HUES6 (cell line): ENCODE measurements around the gene HOXD11.
A peak's percentile ranks its signal among the peaks of the same experiment; 100 is the strongest.

Experiments
- H3K27ac ChIP-seq: 2 replicates; pipeline ENCODE4 v1.7.0; 2013; ENCODE audit warnings: low read depth, mild to moderate bottlenecking, low read length, inconsistent platforms
- H3K27me3 ChIP-seq: 2 replicates; pipeline ENCODE4 v1.6.1; 2013; ENCODE audit warnings: low read length; ENCODE audit not compliant: control insufficient read depth, insufficient read depth
- H3K36me3 ChIP-seq: 2 replicates; pipeline ENCODE4 v1.6.1; 2013; ENCODE audit warnings: low read length; ENCODE audit not compliant: control insufficient read depth, insufficient read depth
- H3K4me1 ChIP-seq: 2 replicates; pipeline ENCODE4 v1.6.1; 2013; ENCODE audit warnings: low read length; ENCODE audit not compliant: control insufficient read depth, insufficient read depth
- H3K4me3 ChIP-seq: 2 replicates; pipeline ENCODE4 v1.5.1; 2013; ENCODE audit warnings: low read depth, low read length
- H3K9ac ChIP-seq: one replicate; pipeline ENCODE4 v1.6.1; 2013; ENCODE audit warnings: mild to moderate bottlenecking, low read length
- H3K9me3 ChIP-seq: 2 replicates; pipeline ENCODE4 v1.6.1; 2013; ENCODE audit warnings: low read depth, low read length; ENCODE audit not compliant: control insufficient read depth, insufficient read depth

Gene HOXD11

GRCh38 chr2:176133389-176133788 is 26.3 kb downstream of the HOXD11 start:
- Histone ChIP-seq H3K4me3 (peak overlapping the region; percentile 4; the same call in 1 of the 2 replicates), H3K4me1 (peaks cover 21% of the 10 kb centered on the region), H3K9me3 (no peaks in the 10 kb centered on the region), H3K27ac (no peak overlapping the region), H3K9ac (peak overlapping the region; percentile 68), H3K36me3 (no peaks in the 10 kb centered on the region), H3K27me3 (peaks cover 100% of the 10 kb centered on the region)

- Histone ChIP-seq H3K9me3 (no peaks in the 10 kb centered on the region), H3K4me1 (peaks cover 17% of the 10 kb centered on the region), H3K9ac (peak overlapping the region; percentile 68), H3K27ac (no peak overlapping the region), H3K4me3 (no peak overlapping the region), H3K27me3 (peaks cover 100% of the 10 kb centered on the region), H3K36me3 (no peaks in the 10 kb centered on the region)
These were observed 27.0 kb downstream of the HOXD11 start for GRCh38 chr2:176134035-176134434.

GRCh38 chr2:176135035-176135440 is 28.0 kb downstream of the HOXD11 start:
- no peaks in the 10 kb centered on the region for H3K36me3 ChIP-seq
- peaks cover 100% of the 10 kb centered on the region for H3K27me3 ChIP-seq
- no peaks in the 10 kb centered on the region for H3K9me3 ChIP-seq
- peaks cover 14% of the 10 kb centered on the region for H3K4me1 ChIP-seq
- H3K4me3 ChIP-seq = no peak overlapping the region; the same call in 1 of the 2 replicates
- H3K9ac ChIP-seq = peak overlapping the region; percentile 68
- H3K27ac ChIP-seq = no peak overlapping the region

- Histone ChIP-seq H3K9me3 (no peaks in the 10 kb centered on the region), H3K9ac (peak overlapping the region; percentile 68), H3K27ac (no peak overlapping the region; the same call in 1 of the 2 replicates), H3K4me3 (peak overlapping the region; percentile 53), H3K4me1 (peaks cover 14% of the 10 kb centered on the region), H3K27me3 (peaks cover 100% of the 10 kb centered on the region), H3K36me3 (no peaks in the 10 kb centered on the region)
These were observed 29.5 kb downstream of the HOXD11 start for GRCh38 chr2:176136374-176137251.

GRCh38 chr2:176137252-176137580 is 30.1 kb downstream of the HOXD11 start:
- H3K4me1 ChIP-seq = peaks cover 14% of the 10 kb centered on the region
- H3K27ac ChIP-seq = no peak overlapping the region; the same call in 1 of the 2 replicates
- peak overlapping the region; percentile 68 for H3K9ac ChIP-seq
- H3K27me3 ChIP-seq = peaks cover 100% of the 10 kb centered on the region
- H3K36me3 ChIP-seq = no peaks in the 10 kb centered on the region
- no peaks in the 10 kb centered on the region for H3K9me3 ChIP-seq
- peak overlapping the region; percentile 53 for H3K4me3 ChIP-seq

GRCh38 chr2:176137906-176138305 is 30.8 kb downstream of the HOXD11 start:
- Histone ChIP-seq H3K4me3 (peak overlapping the region; percentile 53; the same call in 1 of the 2 replicates), H3K9ac (peak overlapping the region; percentile 63), H3K4me1 (peaks cover 14% of the 10 kb centered on the region)

GRCh38 chr2:176138526-176138922 is 31.4 kb downstream of the HOXD11 start:
- peak overlapping the region; percentile 12; the same call in 1 of the 2 replicates for H3K4me3 ChIP-seq
- peaks cover 100% of the 10 kb centered on the region for H3K27me3 ChIP-seq
- H3K9ac ChIP-seq = peak overlapping the region; percentile 63
- no peak overlapping the region for H3K27ac ChIP-seq
- H3K9me3 ChIP-seq = no peaks in the 10 kb centered on the region
- peaks cover 14% of the 10 kb centered on the region for H3K4me1 ChIP-seq
- H3K36me3 ChIP-seq = no peaks in the 10 kb centered on the region

More at GRCh38 chr2:176137906-176138305, 30.8 kb downstream of the HOXD11 start:
- no peaks in the 10 kb centered on the region for H3K36me3 ChIP-seq
- no peak overlapping the region for H3K27ac ChIP-seq
- H3K9me3 ChIP-seq = no peaks in the 10 kb centered on the region
- H3K27me3 ChIP-seq = peaks cover 100% of the 10 kb centered on the region

GRCh38 chr2:176138923-176139660 is 32.0 kb downstream of the HOXD11 start:
- H3K27ac ChIP-seq = no peak overlapping the region
- peak overlapping the region; percentile 63 for H3K9ac ChIP-seq
- peak overlapping the region; percentile 26; the same call in 1 of the 2 replicates for H3K4me3 ChIP-seq
- H3K9me3 ChIP-seq = no peaks in the 10 kb centered on the region
- no peaks in the 10 kb centered on the region for H3K36me3 ChIP-seq
- H3K27me3 ChIP-seq = peaks cover 100% of the 10 kb centered on the region
- H3K4me1 ChIP-seq = peaks cover 12% of the 10 kb centered on the region

- Histone ChIP-seq H3K36me3 (no peaks in the 10 kb centered on the region), H3K9ac (peak overlapping the region; percentile 63), H3K27me3 (peaks cover 100% of the 10 kb centered on the region), H3K4me1 (peaks cover 9% of the 10 kb centered on the region), H3K27ac (no peak overlapping the region), H3K9me3 (no peaks in the 10 kb centered on the region), H3K4me3 (peak overlapping the region; percentile 62)
These were observed 32.8 kb downstream of the HOXD11 start for GRCh38 chr2:176139661-176140512.

- H3K36me3 ChIP-seq = no peaks in the 10 kb centered on the region
- H3K9ac ChIP-seq = peak overlapping the region; percentile 28
- peak overlapping the region; percentile 62 for H3K4me3 ChIP-seq
- peaks cover 4% of the 10 kb centered on the region for H3K4me1 ChIP-seq
- H3K9me3 ChIP-seq = no peaks in the 10 kb centered on the region
- peaks cover 100% of the 10 kb centered on the region for H3K27me3 ChIP-seq
- H3K27ac ChIP-seq = no peak overlapping the region
These were observed 33.6 kb downstream of the HOXD11 start for GRCh38 chr2:176140513-176141317.
